Measurements from ENCODE around the gene SIMC1. TPM values are rescaled to one million over a fixed set of nuclear protein-coding genes. Genes with fewer than 3 reads are reported as not detected.
A peak's percentile ranks its signal among the peaks of the same experiment; 100 is the strongest.

The SIMC1 gene
- total and polyA plus RNA-seq, 7 donors, result 2.0 to 17.0 (median 7.6) TPM

GRCh38 chr5:176317534-176318374 is 79.5 kb downstream of the SIMC1 start:
- no peaks in the 10 kb centered on the region for H3K27me3 ChIP-seq (ENCODE audit: insufficient read depth in 3 of 3, low read length in 2 of 3)

GRCh38 chr5:176319827-176320554 is 81.8 kb downstream of the SIMC1 start:
- peaks cover 3 to 46% of the 10 kb centered on the region in 2 donors for H3K36me3 ChIP-seq (ENCODE audit: insufficient read depth in 1 of 2, low read depth in 1 of 2)
- DNase-seq (no peak), ATAC-seq (peak in 1 of 4 donors; percentile 45)
- intact Hi-C loops (cut with DNase I), result no loop called here
- no peaks in the 10 kb centered on the region for H3K27me3 ChIP-seq (ENCODE audit: insufficient read depth in 3 of 3, low read length in 2 of 3)
- TF ChIP-seq CTCF (IDR thresholded peaks at IDR 0.05), result peak; percentile 21
- no peaks in the 10 kb centered on the region for H3K4me1 ChIP-seq
- H3K27ac ChIP-seq, result no peak overlapping the region
- H3K9me3 ChIP-seq, result no peaks in the 10 kb centered on the region
- WGBS, 3 donors, result 80 to 84% (median 82%) methylated on average over 9 of the region's 9 CpGs
- H3K4me3 ChIP-seq, result no peak overlapping the region

More at GRCh38 chr5:176317534-176318374, 79.5 kb downstream of the SIMC1 start:
- Histone ChIP-seq H3K4me1 (no peaks in the 10 kb centered on the region), H3K9me3 (no peaks in the 10 kb centered on the region), H3K4me3 (no peak overlapping the region), H3K36me3 (ENCODE audit: insufficient read depth in 1 of 2, low read depth in 1 of 2) (peaks cover 3 to 42% of the 10 kb centered on the region in 2 donors), H3K27ac (no peak overlapping the region)
- 89 to 92% (median 90%) methylated on average over 7 of the region's 7 CpGs for WGBS, 3 donors
- ATAC-seq (no peak), DNase-seq (no peak)
- intact Hi-C loops (cut with DNase I), result no loop called here
- no peak for TF ChIP-seq CTCF (IDR thresholded peaks at IDR 0.05)

GRCh38 chr5:176320577-176320976 is 82.4 kb downstream of the SIMC1 start:
- no peak overlapping the region for H3K4me3 ChIP-seq
- no peak for DNase-seq
- ATAC-seq, result no peak
- H3K9me3 ChIP-seq, result no peaks in the 10 kb centered on the region
- intact Hi-C loops (cut with DNase I), result no loop called here
- no peaks in the 10 kb centered on the region for H3K27me3 ChIP-seq (ENCODE audit: insufficient read depth in 3 of 3, low read length in 2 of 3)
- H3K4me1 ChIP-seq, result no peaks in the 10 kb centered on the region
- H3K27ac ChIP-seq, result no peak overlapping the region
- peaks cover 0 to 42% of the 10 kb centered on the region in 2 donors for H3K36me3 ChIP-seq (ENCODE audit: insufficient read depth in 1 of 2, low read depth in 1 of 2)
- 94 to 97% (median 97%) methylated on average over 3 of the region's 3 CpGs for WGBS, 3 donors
- no peak for TF ChIP-seq CTCF (IDR thresholded peaks at IDR 0.05)

GRCh38 chr5:176334031-176334770 is 96.0 kb downstream of the SIMC1 start:
- no peak overlapping the region for H3K27ac ChIP-seq
- no peak for TF ChIP-seq CTCF (IDR thresholded peaks at IDR 0.05)
- no peaks in the 10 kb centered on the region for H3K4me1 ChIP-seq
- H3K36me3 ChIP-seq (ENCODE audit: insufficient read depth in 1 of 2, low read depth in 1 of 2), result peaks cover 6 to 23% of the 10 kb centered on the region in 2 donors
- DNase-seq (no peak), ATAC-seq (no peak)
- intact Hi-C loops (cut with DNase I), result no loop called here
- H3K27me3 ChIP-seq (ENCODE audit: insufficient read depth in 3 of 3, low read length in 2 of 3), result no peaks in the 10 kb centered on the region
- no peak overlapping the region for H3K4me3 ChIP-seq
- H3K9me3 ChIP-seq, result no peaks in the 10 kb centered on the region
